CD4-positive, CD25-positive, alpha-beta regulatory T cell (primary cell): ENCODE measurements around the gene AANAT. TPM values are rescaled to one million over a fixed set of nuclear protein-coding genes. Genes with fewer than 3 reads are reported as not detected.

Source experiments
- ATAC-seq, 2 donors: fragments of 150-1000 bp; cut with Tn5 transposase; one replicate each; pipeline ENCODE4 v1.10.0; 2021; ENCODE audit warnings: low read depth in 2 of 2, moderate number of reproducible peaks in 2 of 2, moderate library complexity in 1 of 2
- DNase-seq, 3 donors: peaks; one replicate each; pipeline versions ENCODE4 v3.0.0 to v3.0.0-alpha.2; 2012 to 2022; ENCODE audit warnings: mixed read lengths in 1 of 3
- H3K27ac ChIP-seq: one replicate; pipeline ENCODE4 v1.7.0; 2013; ENCODE audit warnings: mild to moderate bottlenecking, low read length; ENCODE audit not compliant: insufficient read depth, poor library complexity, severe bottlenecking
- H3K27me3 ChIP-seq: one replicate; pipeline ENCODE4 v1.7.0; 2013; ENCODE audit warnings: low read length; ENCODE audit not compliant: control insufficient read depth, insufficient read depth
- H3K36me3 ChIP-seq: one replicate; pipeline ENCODE4 v1.7.0; 2013; ENCODE audit warnings: mild to moderate bottlenecking, low read length, moderate library complexity; ENCODE audit not compliant: control insufficient read depth, insufficient read depth
- H3K4me1 ChIP-seq: 2 replicates; pipeline ENCODE4 v1.7.0; 2013; ENCODE audit warnings: mild to moderate bottlenecking, low read length; ENCODE audit not compliant: insufficient read depth, control insufficient read depth, poor library complexity, severe bottlenecking
- H3K4me3 ChIP-seq: one replicate; pipeline ENCODE4 v1.7.0; 2013; ENCODE audit warnings: low read depth, mild to moderate bottlenecking, low read length, moderate library complexity
- H3K9me3 ChIP-seq, 2 experiments: 1 replicate in 1 of 2; 2 replicates in 1 of 2; pipeline ENCODE4 v1.7.0; 2013; ENCODE audit warnings: low read length in 2 of 2, mild to moderate bottlenecking in 1 of 2, moderate library complexity in 1 of 2; ENCODE audit not compliant: control insufficient read depth in 2 of 2
- H3K27ac Mint-ChIP-seq, 3 donors: one replicate each; pipeline ENCODE4 v1.8.0; 2020 to 2022; ENCODE audit warnings: mild to moderate bottlenecking in 3 of 3, mixed read lengths in 3 of 3, moderate library complexity in 2 of 3
- H3K27me3 Mint-ChIP-seq: one replicate; pipeline ENCODE4 v1.8.0; 2022; ENCODE audit warnings: mild to moderate bottlenecking, mixed read lengths
- H3K36me3 Mint-ChIP-seq: one replicate; pipeline ENCODE4 v1.8.0; 2020; ENCODE audit warnings: mixed read lengths
- H3K4me1 Mint-ChIP-seq, 4 donors: one replicate each; pipeline ENCODE4 v1.8.0; 2020 to 2022; ENCODE audit warnings: mixed read lengths in 4 of 4, mild to moderate bottlenecking in 1 of 4
- H3K4me3 Mint-ChIP-seq, 4 donors: one replicate each; pipeline ENCODE4 v1.8.0; 2020 to 2022; ENCODE audit warnings: mild to moderate bottlenecking in 4 of 4, mixed read lengths in 4 of 4, moderate library complexity in 3 of 4
- H3K9me3 Mint-ChIP-seq, 7 donors: one replicate each; pipeline ENCODE4 v1.8.0; 2020 to 2022; ENCODE audit warnings: mixed read lengths in 7 of 7, mild to moderate bottlenecking in 3 of 7, moderate library complexity in 2 of 7
- polyA plus RNA-seq, 4 donors: library from polyadenylated mRNA; unstranded; fragments of 300-500 nt; fragmentation: Illumina TruSeq; gene quantifications; one replicate each; pipeline ENCODE4 v1.2.3, GENCODE V29; 2021
- total RNA-seq: library from RNA; stranded (reverse); gene quantifications from one replicate; pipeline ENCODE4 v1.2.3, GENCODE V29; 2022

The AANAT gene
- total RNA-seq (not detected), polyA plus RNA-seq (not detected)

DNA sequence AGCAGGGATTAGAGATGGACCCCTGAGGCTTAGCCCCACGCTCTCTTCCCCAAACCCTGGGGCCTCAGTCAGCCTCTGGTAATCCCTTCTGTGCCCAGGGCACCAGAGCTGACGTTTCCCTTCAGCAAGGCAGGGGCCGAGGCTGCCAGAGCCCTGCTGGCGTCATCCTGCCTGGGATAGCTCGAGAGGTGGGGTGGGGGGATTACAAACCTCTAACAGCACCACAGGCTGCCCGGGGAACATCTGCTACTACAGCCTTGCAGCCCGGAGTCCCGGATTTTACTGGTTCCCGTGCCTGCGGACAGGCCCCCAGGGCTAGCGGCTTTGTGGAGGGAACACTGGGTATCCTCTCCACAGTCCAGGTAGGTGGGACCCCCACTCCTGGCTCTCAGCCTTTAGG lies at the start of gene AANAT:
AANAT (plus strand) TSS at position 238 of the 400 bp plus-strand sequence. CDS start 1,144 bp downstream, outside the sequence.
- H3K27ac Mint-ChIP-seq = no peak within 1 kb of the TSS
- Histone ChIP-seq H3K27me3 (no peaks in the 10 kb centered on the region), H3K27ac (no peak within 1 kb of the TSS), H3K4me3 (no peak within 1 kb of the TSS), H3K9me3 (no peaks in the 10 kb centered on the region), H3K36me3 (peaks cover 3% of the 10 kb centered on the region), H3K4me1 (no peaks in the 10 kb centered on the region)
- H3K27me3 Mint-ChIP-seq = peaks cover 4% of the 10 kb centered on the region
- DNase-seq (no peak), ATAC-seq (no peak)
- no peaks in the 10 kb centered on the region for H3K9me3 Mint-ChIP-seq
- peaks cover 3% of the 10 kb centered on the region for H3K36me3 Mint-ChIP-seq
- H3K4me1 Mint-ChIP-seq = peaks cover 0 to 5% (median 1%) of the 10 kb centered on the region in 4 donors
- H3K4me3 Mint-ChIP-seq = no peak within 1 kb of the TSS

DNA sequence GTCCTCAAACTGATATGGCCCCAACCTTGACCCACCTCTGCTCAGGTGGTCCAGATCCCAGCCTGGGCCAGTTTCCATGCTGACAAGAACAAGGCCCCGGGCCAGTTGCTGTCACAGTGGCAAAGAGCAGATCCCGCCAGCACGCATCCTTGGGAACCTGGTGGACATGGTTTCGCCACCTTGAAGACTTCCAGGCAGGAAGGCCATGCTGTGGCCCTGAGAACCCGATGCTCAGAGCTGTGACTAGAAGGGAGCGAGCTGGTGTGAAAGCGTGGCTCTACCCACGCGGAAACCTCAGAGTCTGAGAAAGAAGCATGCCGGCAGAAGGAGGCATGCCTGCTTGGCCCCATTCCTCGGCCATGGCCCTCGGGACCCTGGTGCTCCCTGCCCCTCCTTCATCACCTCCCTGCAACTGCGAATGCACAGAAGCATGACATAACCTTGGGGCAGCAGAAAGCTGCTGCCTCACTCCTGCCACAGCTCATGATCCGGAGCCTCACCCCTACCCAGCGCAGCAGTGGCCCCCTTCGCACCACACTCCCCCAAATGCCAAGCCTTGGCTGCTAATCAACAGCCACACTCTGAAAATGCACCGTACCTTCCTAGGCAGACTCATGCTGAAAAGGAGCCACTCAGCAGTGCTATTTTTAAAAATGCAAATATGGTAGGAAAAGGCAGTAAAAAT lies 47.7 kb upstream of the AANAT start:
- Mint-ChIP-seq H3K4me3 (no peak overlapping the region), H3K36me3 (peaks cover 12% of the 10 kb centered on the region), H3K27me3 (no peaks in the 10 kb centered on the region), H3K27ac (peak overlapping the region in 2 of 3 donors; percentile 73 to 90), H3K4me1 (peaks cover 0 to 37% (median 12%) of the 10 kb centered on the region in 4 donors), H3K9me3 (no peaks in the 10 kb centered on the region)
- ATAC-seq = no peak
- Histone ChIP-seq H3K9me3 (no peaks in the 10 kb centered on the region), H3K27ac (no peak overlapping the region), H3K4me1 (peaks cover 3% of the 10 kb centered on the region), H3K27me3 (no peaks in the 10 kb centered on the region), H3K4me3 (no peak overlapping the region), H3K36me3 (peaks cover 5% of the 10 kb centered on the region)
- DNase-seq = no peak

DNA sequence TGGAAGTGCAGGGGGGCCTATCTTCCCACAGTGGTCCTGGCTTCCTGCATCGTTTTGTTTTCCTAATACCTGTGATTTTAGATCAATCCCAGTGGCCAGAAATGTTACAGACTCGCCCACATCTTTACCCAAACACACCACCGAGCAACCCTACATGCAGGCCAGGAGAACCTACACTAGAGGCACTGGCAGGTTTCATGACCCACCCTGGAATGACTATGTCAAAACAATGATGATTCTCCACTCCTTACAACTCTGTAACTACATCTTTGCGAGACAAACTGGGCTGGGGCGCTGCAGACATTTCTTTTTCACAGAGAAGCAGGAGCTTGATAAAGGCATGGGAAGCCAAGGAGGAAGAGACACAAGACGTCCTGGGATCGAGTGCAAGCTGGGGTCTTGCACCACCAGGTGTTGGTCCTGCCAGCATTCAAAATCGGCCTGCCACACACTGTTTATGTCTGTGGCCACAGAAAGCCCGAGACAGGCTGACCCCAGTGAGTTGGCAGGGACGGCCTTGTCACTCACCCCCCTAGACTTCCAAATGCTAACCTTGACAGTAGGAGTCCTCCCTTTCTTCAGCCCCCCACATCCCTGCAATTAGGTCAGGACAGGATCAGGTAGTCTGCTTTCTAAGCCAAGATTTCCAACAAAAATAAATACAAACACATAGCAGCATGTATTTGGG lies 46.9 kb upstream of the AANAT start:
- Histone ChIP-seq H3K9me3 (no peaks in the 10 kb centered on the region), H3K4me3 (no peak overlapping the region), H3K36me3 (peaks cover 5% of the 10 kb centered on the region), H3K4me1 (peaks cover 3% of the 10 kb centered on the region), H3K27me3 (no peaks in the 10 kb centered on the region), H3K27ac (no peak overlapping the region)
- peaks cover 0 to 39% (median 12%) of the 10 kb centered on the region in 4 donors for H3K4me1 Mint-ChIP-seq
- no peak for DNase-seq
- no peaks in the 10 kb centered on the region for H3K27me3 Mint-ChIP-seq
- no peak for ATAC-seq
- H3K27ac Mint-ChIP-seq = peak overlapping the region in 2 of 3 donors; percentile 73 to 90
- peaks cover 12% of the 10 kb centered on the region for H3K36me3 Mint-ChIP-seq
- no peaks in the 10 kb centered on the region for H3K9me3 Mint-ChIP-seq
- H3K4me3 Mint-ChIP-seq = no peak overlapping the region

DNA sequence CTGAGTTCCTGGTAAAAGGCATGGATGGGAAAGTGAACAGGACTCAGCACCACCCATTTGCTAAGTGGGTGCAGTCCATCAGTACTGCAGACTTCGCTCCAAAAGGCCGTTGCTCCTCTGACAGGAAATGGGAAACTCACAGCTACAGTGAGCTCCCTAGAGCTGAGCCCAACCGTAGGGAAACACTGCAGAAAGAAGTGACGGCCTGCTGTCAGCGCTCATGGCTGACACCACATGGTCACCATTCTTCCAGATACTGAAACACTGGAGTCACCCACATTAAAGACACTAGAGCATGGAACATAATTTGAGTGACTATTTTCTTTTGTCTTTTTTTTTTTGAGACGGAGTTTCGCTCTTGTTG lies 46.4 kb upstream of the AANAT start:
- peaks cover 0 to 43% (median 13%) of the 10 kb centered on the region in 4 donors for H3K4me1 Mint-ChIP-seq
- peak overlapping the region in 1 of 3 donors; percentile 87 for H3K27ac Mint-ChIP-seq
- H3K27me3 Mint-ChIP-seq = no peaks in the 10 kb centered on the region
- no peak overlapping the region for H3K4me3 Mint-ChIP-seq
- Histone ChIP-seq H3K36me3 (peaks cover 5% of the 10 kb centered on the region), H3K9me3 (no peaks in the 10 kb centered on the region), H3K4me3 (no peak overlapping the region), H3K27me3 (no peaks in the 10 kb centered on the region), H3K27ac (no peak overlapping the region), H3K4me1 (peaks cover 3% of the 10 kb centered on the region)
- no peaks in the 10 kb centered on the region for H3K9me3 Mint-ChIP-seq
- ATAC-seq (no peak), DNase-seq (no peak)
- H3K36me3 Mint-ChIP-seq = peaks cover 12% of the 10 kb centered on the region

DNA sequence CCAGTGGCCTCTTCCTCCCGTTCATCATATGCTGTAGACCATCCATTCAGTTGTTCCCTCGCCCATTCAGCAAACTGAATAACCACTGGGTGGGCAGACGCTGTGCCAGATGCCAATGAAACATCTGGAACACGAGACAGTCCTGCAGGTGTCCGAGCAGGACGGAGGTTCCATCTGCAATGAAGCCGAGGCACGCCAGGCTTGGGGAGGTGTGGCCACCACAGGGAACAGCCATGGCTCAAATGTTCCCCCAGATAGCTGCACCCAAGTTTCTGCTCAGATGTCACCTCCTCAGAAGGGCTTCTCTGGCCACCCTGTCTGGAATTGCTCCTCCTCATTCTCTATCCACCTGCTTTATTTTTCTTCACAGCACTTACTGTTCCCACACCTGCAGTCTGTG lies 45.0 kb upstream of the AANAT start:
- peak overlapping the region in 1 of 3 donors; percentile 73 for H3K27ac Mint-ChIP-seq
- no peak overlapping the region for H3K4me3 Mint-ChIP-seq
- H3K4me1 Mint-ChIP-seq = peaks cover 11 to 43% (median 17%) of the 10 kb centered on the region in 4 donors
- no peak overlapping the region for H3K27ac ChIP-seq
- H3K4me1 ChIP-seq = peaks cover 3% of the 10 kb centered on the region
- no peak overlapping the region for H3K4me3 ChIP-seq
- no peaks in the 10 kb centered on the region for H3K27me3 Mint-ChIP-seq
- DNase-seq (no peak), ATAC-seq (no peak)
- no peaks in the 10 kb centered on the region for H3K9me3 ChIP-seq
- H3K9me3 Mint-ChIP-seq = no peaks in the 10 kb centered on the region
- H3K27me3 ChIP-seq = no peaks in the 10 kb centered on the region
- peaks cover 11% of the 10 kb centered on the region for H3K36me3 Mint-ChIP-seq
- peaks cover 4% of the 10 kb centered on the region for H3K36me3 ChIP-seq

DNA sequence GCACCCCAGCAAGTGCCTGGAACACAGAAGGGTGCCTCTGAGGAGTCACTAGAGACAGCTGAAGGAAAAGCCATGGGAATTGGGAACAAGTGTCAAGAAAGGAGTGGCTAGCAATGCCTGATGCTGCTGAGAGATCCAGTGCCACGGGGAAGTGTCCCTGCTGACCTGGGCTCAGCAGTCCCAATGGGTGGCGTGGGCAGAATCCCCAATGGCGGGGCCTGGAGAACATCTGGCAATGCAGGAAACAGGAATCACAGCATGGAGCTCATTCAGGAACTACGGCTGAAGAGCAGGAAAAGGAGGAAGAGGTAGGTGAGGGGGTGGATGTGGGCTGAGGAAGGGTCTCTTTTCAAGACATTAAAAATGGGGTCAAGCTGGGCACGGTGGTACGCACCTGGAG lies 44.5 kb upstream of the AANAT start:
- Histone ChIP-seq H3K36me3 (no peaks in the 10 kb centered on the region), H3K27ac (no peak overlapping the region), H3K9me3 (no peaks in the 10 kb centered on the region), H3K4me3 (no peak overlapping the region), H3K4me1 (peaks cover 3% of the 10 kb centered on the region), H3K27me3 (no peaks in the 10 kb centered on the region)
- H3K4me3 Mint-ChIP-seq = no peak overlapping the region
- peaks cover 6% of the 10 kb centered on the region for H3K36me3 Mint-ChIP-seq
- peaks cover 9 to 39% (median 15%) of the 10 kb centered on the region in 4 donors for H3K4me1 Mint-ChIP-seq
- DNase-seq = no peak
- H3K27ac Mint-ChIP-seq = peak overlapping the region in 1 of 3 donors; percentile 1
- no peaks in the 10 kb centered on the region for H3K27me3 Mint-ChIP-seq
- no peaks in the 10 kb centered on the region for H3K9me3 Mint-ChIP-seq
- no peak for ATAC-seq

DNA sequence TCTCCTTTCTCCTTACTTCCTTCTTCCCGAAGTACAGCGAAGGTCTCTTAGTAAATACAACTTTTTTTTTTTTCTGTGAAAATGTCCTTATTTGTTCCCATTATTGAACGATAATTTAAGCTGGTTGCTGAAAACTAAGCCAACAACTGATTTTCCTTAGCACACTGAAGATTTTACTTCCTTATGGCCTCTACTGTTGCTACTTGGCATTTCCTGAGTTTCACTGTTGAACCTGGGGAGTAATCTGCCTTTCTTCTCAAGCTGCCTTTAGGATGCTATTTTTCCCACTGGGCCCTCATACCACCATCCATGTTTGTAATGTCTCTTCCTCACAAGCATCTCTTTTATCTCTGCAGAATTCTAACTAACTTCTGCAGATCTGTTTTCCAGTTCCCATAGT lies 40.5 kb upstream of the AANAT start:
- no peak for DNase-seq
- Mint-ChIP-seq H3K4me3 (no peak overlapping the region), H3K9me3 (peaks cover 0 to 1% (median 0%) of the 10 kb centered on the region in 7 donors), H3K27ac (peak overlapping the region in 2 of 3 donors; percentile 21 to 26), H3K36me3 (peaks cover 10% of the 10 kb centered on the region), H3K4me1 (peaks cover 8 to 26% (median 21%) of the 10 kb centered on the region in 4 donors), H3K27me3 (no peaks in the 10 kb centered on the region)
- no peak for ATAC-seq
- Histone ChIP-seq H3K4me3 (no peak overlapping the region), H3K36me3 (no peaks in the 10 kb centered on the region), H3K27ac (no peak overlapping the region), H3K4me1 (no peaks in the 10 kb centered on the region), H3K27me3 (no peaks in the 10 kb centered on the region), H3K9me3 (no peaks in the 10 kb centered on the region)
